GM23248 (cell line): ENCODE data around the gene PDP2. TPM values are rescaled to one million over a fixed set of nuclear protein-coding genes. Genes with fewer than 3 reads are reported as not detected.

Experiments used
- DNase-seq: peaks from one replicate; pipeline ENCODE4 v3.0.0-alpha.2; 2015
- H2AFZ ChIP-seq: fragments of 200-600 bp; sonication (generic); 2 replicates; pipeline ENCODE4 v1.6.1; 2016; ENCODE audit warnings: antibody characterized with exemption
- H3F3A ChIP-seq: fragments of 200-600 bp; sonication (generic); 2 replicates; pipeline ENCODE4 v1.6.1; 2016; ENCODE audit warnings: mild to moderate bottlenecking, antibody characterized with exemption, mixed run types; ENCODE audit not compliant: insufficient read depth
- H3K27ac ChIP-seq: fragments of 200-600 bp; sonication (generic); 2 replicates; pipeline ENCODE4 v1.5.1; 2016; ENCODE audit warnings: mild to moderate bottlenecking
- H3K27me3 ChIP-seq: fragments of 200-600 bp; sonication (generic); replicated peaks from 2 replicates; pipeline ENCODE4 v1.6.1; 2016; ENCODE audit warnings: mild to moderate bottlenecking; ENCODE audit not compliant: insufficient read depth
- H3K36me3 ChIP-seq: fragments of 200-600 bp; sonication (generic); 2 replicates; pipeline ENCODE4 v1.6.1; 2016; ENCODE audit warnings: low read depth, mild to moderate bottlenecking
- H3K4me1 ChIP-seq: fragments of 200-600 bp; sonication (generic); 2 replicates; pipeline ENCODE4 v1.6.1; 2016; ENCODE audit warnings: mild to moderate bottlenecking; ENCODE audit not compliant: insufficient read depth
- H3K4me2 ChIP-seq: fragments of 200-600 bp; sonication (generic); one replicate; pipeline ENCODE4 v1.6.1; 2016; ENCODE audit warnings: mild to moderate bottlenecking; ENCODE audit not compliant: unreplicated experiment
- H3K4me3 ChIP-seq: fragments of 200-600 bp; sonication (generic); 2 replicates; pipeline ENCODE4 v1.5.1; 2016; ENCODE audit warnings: mild to moderate bottlenecking
- H3K79me2 ChIP-seq: fragments of 200-600 bp; sonication (generic); 2 replicates; pipeline ENCODE4 v1.6.1; 2016; ENCODE audit warnings: mild to moderate bottlenecking; ENCODE audit not compliant: insufficient read depth
- H3K9ac ChIP-seq: fragments of 200-600 bp; sonication (generic); 2 replicates; pipeline ENCODE4 v1.6.1; 2016; ENCODE audit warnings: mild to moderate bottlenecking
- H3K9me2 ChIP-seq: fragments of 200-600 bp; sonication (generic); 2 replicates; pipeline ENCODE4 v1.6.1; 2016; ENCODE audit warnings: mixed run types, mild to moderate bottlenecking, moderate library complexity; ENCODE audit not compliant: insufficient read depth
- H3K9me3 ChIP-seq: fragments of 200-600 bp; sonication (generic); one replicate; pipeline ENCODE4 v1.6.1; 2017; ENCODE audit warnings: low read depth
- H4K20me1 ChIP-seq: fragments of 200-600 bp; sonication (generic); 2 replicates; pipeline ENCODE4 v1.6.0; 2016; ENCODE audit not compliant: insufficient read depth
- EZH2 ChIP-seq: fragments of 200-600 bp; sonication (generic); IDR thresholded peaks from 2 replicates; pipeline ENCODE4 v1.6.1; 2018; ENCODE audit warnings: antibody characterized with exemption, mild to moderate bottlenecking; ENCODE audit not compliant: insufficient read depth, poor library complexity, severe bottlenecking
- EZH2phosphoT487 ChIP-seq: fragments of 200-600 bp; sonication (generic); IDR thresholded peaks from 2 replicates; pipeline ENCODE4 v1.6.1; 2018; ENCODE audit warnings: antibody characterized with exemption, moderate library complexity, mild to moderate bottlenecking, low read depth; ENCODE audit not compliant: insufficient read depth
- WGBS, 2 experiments: methylation state at CpG; one replicate each; pipeline ENCODE4 v1.1.6; 2015 to 2017; ENCODE audit warnings: low lambda C conversion rate in 2 of 2, low coverage in 1 of 2; ENCODE audit errors: missing lambda C conversion rate in 2 of 2; 5-methylcytosine and 5-hydroxymethylcytosine counted together
- in situ Hi-C: fragments of 300-500 bp; cut with MboI; formaldehyde crosslinking; loops from 2 replicates; pipeline ENCODE4 v1.15.0; 2020
- polyA plus RNA-seq: library from polyadenylated mRNA; unstranded; fragments of >200 nt; fragmentation: Nextera tagmentation; extraction: Ambion mirVana; gene quantifications from 2 replicates; pipeline ENCODE4 v1.2.1, GENCODE V29; 2016
- total RNA-seq: library from RNA; depleted of rRNA; stranded (reverse); fragments of >200 nt; shearing (Covaris generic); gene quantifications from 2 replicates; pipeline ENCODE4 v1.2.3, GENCODE V29; 2014

PDP2 gene
- total and polyA plus RNA-seq, 2 experiments from 2014 or later, result 3.3 to 3.9 TPM

GRCh38 chr16:66930189-66930588 lies 49.9 kb downstream of the PDP2 start:
- H3K9me3 ChIP-seq, result no peaks in the 10 kb centered on the region
- H3K27me3 ChIP-seq, result no peaks in the 10 kb centered on the region; the same call in 1 of the 2 replicates
- TF ChIP-seq EZH2phosphoT487, result no peak
- TF ChIP-seq EZH2, result no peak
- H3K4me1 ChIP-seq, result peaks cover 36% of the 10 kb centered on the region
- H3K4me3 ChIP-seq, result no peak overlapping the region
- H3K79me2 ChIP-seq, result peaks cover 23% of the 10 kb centered on the region
- WGBS, 2 experiments, result 35 to 39% methylated on average over 4 of the region's 4 CpGs
- peak; percentile 81 for DNase-seq
- no peaks in the 10 kb centered on the region for H4K20me1 ChIP-seq
- no peaks in the 10 kb centered on the region for H3K9me2 ChIP-seq
- no peak overlapping the region for H3K27ac ChIP-seq
- no peak overlapping the region for H3K4me2 ChIP-seq
- no peak overlapping the region for H2AFZ ChIP-seq
- H3K9ac ChIP-seq, result no peak overlapping the region
- H3F3A ChIP-seq, result peaks cover 30% of the 10 kb centered on the region
- in situ Hi-C loops, result no loop called here
- H3K36me3 ChIP-seq, result no peaks in the 10 kb centered on the region

GRCh38 chr16:66931665-66932064 lies 51.4 kb downstream of the PDP2 start:
- H3K79me2 ChIP-seq, result peaks cover 37% of the 10 kb centered on the region
- no peaks in the 10 kb centered on the region for H3K27me3 ChIP-seq
- no peak overlapping the region for H3K4me3 ChIP-seq
- H3K4me2 ChIP-seq, result no peak overlapping the region
- no peak overlapping the region for H3K9ac ChIP-seq
- H3F3A ChIP-seq, result peaks cover 22% of the 10 kb centered on the region
- H3K36me3 ChIP-seq, result no peaks in the 10 kb centered on the region
- no peak for DNase-seq
- H2AFZ ChIP-seq, result no peak overlapping the region
- no peaks in the 10 kb centered on the region for H3K9me3 ChIP-seq
- peaks cover 35% of the 10 kb centered on the region for H3K4me1 ChIP-seq
- WGBS, 2 experiments, result 68 to 82% methylated on average over 2 of the region's 2 CpGs
- no peaks in the 10 kb centered on the region for H3K9me2 ChIP-seq
- no peak overlapping the region for H3K27ac ChIP-seq
- in situ Hi-C loops, result no loop called here
- TF ChIP-seq EZH2, result no peak
- no peak for TF ChIP-seq EZH2phosphoT487
- no peaks in the 10 kb centered on the region for H4K20me1 ChIP-seq

DNA sequence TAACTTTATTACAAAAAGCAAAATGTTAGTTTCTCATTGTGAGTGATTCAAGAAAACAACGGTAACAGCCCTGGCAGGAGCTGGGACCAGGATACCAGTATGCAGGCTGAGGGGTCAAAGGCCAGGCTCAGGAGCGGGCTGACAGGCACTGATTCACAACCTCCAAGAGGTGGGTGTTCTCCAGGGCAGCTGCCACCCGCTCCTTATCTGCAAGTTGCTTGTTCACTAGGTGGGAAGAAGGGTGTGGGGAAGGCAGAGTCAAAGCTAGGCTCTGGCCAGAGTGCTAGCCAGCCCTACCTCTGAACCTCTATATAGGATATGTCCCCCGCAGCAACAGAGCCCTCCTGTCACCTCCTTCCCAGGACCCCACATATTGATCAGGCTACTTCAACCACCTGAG lies 51.8 kb downstream of the PDP2 start:
- WGBS, 2 experiments, result 96 to 97% methylated on average over 4 of the region's 4 CpGs
- peaks cover 31% of the 10 kb centered on the region for H3K4me1 ChIP-seq

DNA sequence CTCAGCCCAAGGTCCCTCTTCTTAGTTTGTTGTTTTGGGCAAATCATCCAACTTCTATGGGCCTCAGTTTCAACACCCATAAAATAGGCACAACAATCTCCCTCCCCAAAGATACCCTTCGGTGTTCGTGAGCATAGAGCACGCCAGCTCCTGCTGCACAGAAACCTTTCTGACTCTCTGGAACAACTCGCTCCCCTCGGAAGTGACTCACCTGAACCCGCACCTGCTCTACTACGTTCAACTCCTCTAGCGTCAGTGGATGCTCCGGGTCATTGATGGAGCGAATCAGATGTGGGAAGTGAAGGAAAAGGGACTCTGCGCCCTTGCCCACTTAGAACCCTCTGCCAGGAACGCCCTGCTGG lies 53.4 kb downstream of the PDP2 start:
- no peaks in the 10 kb centered on the region; the same call in 1 of the 2 replicates for H4K20me1 ChIP-seq
- peaks cover 14% of the 10 kb centered on the region; the same call in 1 of the 2 replicates for H3K4me1 ChIP-seq
- peak overlapping the region; percentile 24 for H3K27ac ChIP-seq
- DNase-seq, result no peak
- H3K4me3 ChIP-seq, result peak overlapping the region; percentile 84
- H3K27me3 ChIP-seq, result no peaks in the 10 kb centered on the region
- H3K4me2 ChIP-seq, result peak overlapping the region; percentile 89
- H3K9me2 ChIP-seq, result no peaks in the 10 kb centered on the region
- peak overlapping the region; percentile 69 for H2AFZ ChIP-seq
- in situ Hi-C loops, result no loop called here
- peaks cover 10% of the 10 kb centered on the region for H3F3A ChIP-seq
- TF ChIP-seq EZH2 (no peak), EZH2phosphoT487 (no peak)
- no peaks in the 10 kb centered on the region for H3K9me3 ChIP-seq
- WGBS, 2 experiments, result 0 to 2% methylated on average over 12 of the region's 12 CpGs
- 0 out of 2 replicates have a peak, but pooled peaks cover 3% of the 10 kb centered on the region for H3K36me3 ChIP-seq
- H3K79me2 ChIP-seq, result peaks cover 48% of the 10 kb centered on the region
- H3K9ac ChIP-seq, result peak overlapping the region; percentile 90

More for the DNA sequence above, 51.8 kb downstream of the PDP2 start:
- in situ Hi-C loops, result no loop called here
- TF ChIP-seq EZH2phosphoT487, result no peak
- Histone ChIP-seq H3K4me2 (no peak overlapping the region), H3K9ac (no peak overlapping the region), H3K27ac (no peak overlapping the region), H2AFZ (no peak overlapping the region), H4K20me1 (no peaks in the 10 kb centered on the region), H3K9me3 (no peaks in the 10 kb centered on the region), H3K9me2 (no peaks in the 10 kb centered on the region), H3K4me3 (no peak overlapping the region), H3F3A (peaks cover 20% of the 10 kb centered on the region), H3K79me2 (peaks cover 41% of the 10 kb centered on the region), H3K36me3 (no peaks in the 10 kb centered on the region), H3K27me3 (no peaks in the 10 kb centered on the region)
- no peak for DNase-seq
